AG04450 (cell line): Measurements from ENCODE around the gene RAD9A. TPM values are rescaled to one million over a fixed set of nuclear protein-coding genes. Genes with fewer than 3 reads are reported as not detected.

Experiments
- CTCF ChIA-PET: fragments of 300-600, 350-600 bp; formaldehyde crosslinking; extraction: SDS; loops from one replicate; lab custom pipeline; 2022; ENCODE audit warnings: antibody characterized with exemption, inconsistent platforms; lab: Charles Lee
- POLR2A ChIA-PET: fragments of 350-600 bp; formaldehyde crosslinking; extraction: SDS; loops from one replicate; lab custom pipeline; 2021; ENCODE audit warnings: antibody characterized with exemption, inconsistent platforms; lab: Yijun Ruan, JAX
- DNase-seq: peaks from one replicate; pipeline ENCODE4 v3.0.0-alpha.2; 2011; ENCODE audit warnings: low read depth, low spot score
- H3K27ac ChIP-seq: one replicate; pipeline ENCODE4 v1.5.1; 2012; ENCODE audit warnings: low read depth, low read length, control low read depth
- H3K27me3 ChIP-seq: one replicate; pipeline ENCODE4 v1.6.0; 2012; ENCODE audit warnings: low read length; ENCODE audit not compliant: control insufficient read depth, insufficient read depth
- H3K4me3 ChIP-seq: 2 replicates; pipeline ENCODE4 v1.5.1; 2011; ENCODE audit warnings: mild to moderate bottlenecking, low read depth, low read length, control low read depth
- H3K9me3 ChIP-seq: 2 replicates; pipeline ENCODE4 v1.5.1; 2012; ENCODE audit warnings: low read length; ENCODE audit not compliant: control insufficient read depth, insufficient read depth
- CTCF ChIP-seq: IDR thresholded peaks from 2 replicates; pipeline ENCODE4 v1.5.1; 2011; ENCODE audit warnings: low read depth, low read length, control low read depth, inconsistent platforms
- polyA plus RNA-seq: library from polyadenylated mRNA; depleted of rRNA; stranded (reverse); fragments of >200 nt; gene quantifications from 2 replicates; pipeline ENCODE4 v1.2.3, GENCODE V29; 2011

Gene RAD9A
- polyA plus RNA-seq, 1 experiment: 3.2 TPM

GRCh38 chr11:67406969-67407687 is 15.3 kb downstream of the RAD9A start:
- H3K27me3 ChIP-seq: peaks cover 24% of the 10 kb centered on the region
- H3K9me3 ChIP-seq: no peaks in the 10 kb centered on the region; the same call in 1 of the 2 replicates
- DNase-seq: no peak
- H3K27ac ChIP-seq: no peak overlapping the region
- ChIA-PET POLR2A (interaction anchor here (1.1 kb wide), 1 partner anchor 1506 kb away, joined by 4 read pairs; no protein-coding TSS in a partner anchor), CTCF (no interaction called here)
- no peak for TF ChIP-seq CTCF
- no peak overlapping the region for H3K4me3 ChIP-seq

GRCh38 chr11:67407688-67408163 is 15.9 kb downstream of the RAD9A start:
- Histone ChIP-seq H3K27me3 (peaks cover 30% of the 10 kb centered on the region), H3K4me3 (no peak overlapping the region), H3K9me3 (no peaks in the 10 kb centered on the region; the same call in 1 of the 2 replicates), H3K27ac (no peak overlapping the region)
- CTCF ChIA-PET: no interaction called here
- TF ChIP-seq CTCF: no peak
- no peak for DNase-seq
- POLR2A ChIA-PET: interaction anchor here (1.1 kb wide), 1 partner anchor 1507 kb away, joined by 4 read pairs; no protein-coding TSS in a partner anchor

- ChIA-PET CTCF (no interaction called here), POLR2A (no interaction called here)
- no peak for TF ChIP-seq CTCF
- no peak overlapping the region for H3K4me3 ChIP-seq
- peaks cover 35% of the 10 kb centered on the region for H3K27me3 ChIP-seq
- H3K27ac ChIP-seq: no peak overlapping the region
- H3K9me3 ChIP-seq: no peaks in the 10 kb centered on the region; the same call in 1 of the 2 replicates
- DNase-seq: no peak
Measured at GRCh38 chr11:67408437-67409200, 16.8 kb downstream of the RAD9A start.

GRCh38 chr11:67409261-67409666 is 17.5 kb downstream of the RAD9A start:
- no peak for TF ChIP-seq CTCF
- ChIA-PET CTCF (no interaction called here), POLR2A (no interaction called here)
- H3K4me3 ChIP-seq: no peak overlapping the region
- H3K27ac ChIP-seq: no peak overlapping the region
- peaks cover 35% of the 10 kb centered on the region for H3K27me3 ChIP-seq
- no peaks in the 10 kb centered on the region; the same call in 1 of the 2 replicates for H3K9me3 ChIP-seq
- DNase-seq: no peak
